Activated CD8-positive, alpha-beta memory T cell treated with anti-CD3 and anti-CD28 coated beads, Interleukin-2, amount 50 U/mL, for 48 hours (primary cell): ENCODE results near the gene FREM1.

ENCODE experiments used
- DNase-seq: peaks from one replicate; pipeline ENCODE4 v3.0.0-alpha.2; 2020

FREM1 gene

DNA sequence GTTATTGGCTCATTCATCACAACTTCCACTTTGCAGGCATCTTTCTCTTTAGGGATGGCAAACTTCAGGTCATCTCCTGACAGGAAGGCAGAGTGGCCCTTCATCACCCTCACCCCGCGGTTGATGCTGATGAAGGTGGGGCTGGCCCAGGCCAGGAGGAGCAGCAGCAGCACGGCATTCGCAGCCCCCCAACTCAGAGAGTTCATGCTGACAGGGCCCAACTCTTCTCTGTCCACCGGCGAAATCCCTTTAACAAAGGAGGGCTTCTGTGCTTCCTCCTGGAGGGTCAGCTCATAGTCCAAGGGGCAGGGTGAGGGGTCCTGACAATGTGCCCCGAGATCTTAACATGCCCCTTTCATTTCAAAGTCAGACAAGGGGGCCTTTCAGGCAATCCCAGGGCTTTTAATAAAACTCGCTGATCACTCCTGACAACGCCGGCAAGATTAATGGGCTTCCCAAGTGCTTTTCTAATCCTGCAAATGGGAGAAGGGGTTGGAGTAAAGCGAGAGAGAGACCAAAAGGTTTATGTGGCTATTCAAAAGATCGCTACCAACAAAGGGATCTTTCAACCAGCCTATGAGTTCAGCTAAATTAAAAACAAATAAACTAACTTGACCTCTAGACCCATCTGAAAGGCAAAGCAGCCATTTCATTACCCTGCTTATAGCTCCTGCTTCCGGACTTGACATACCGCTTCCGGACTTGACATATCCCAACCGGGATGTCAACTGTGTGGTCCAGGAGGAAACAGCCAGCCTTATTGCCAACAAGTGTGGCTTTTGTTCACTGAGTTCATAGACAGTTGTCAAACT lies 41.2 kb downstream of the FREM1 start:
- no peak for DNase-seq

DNA sequence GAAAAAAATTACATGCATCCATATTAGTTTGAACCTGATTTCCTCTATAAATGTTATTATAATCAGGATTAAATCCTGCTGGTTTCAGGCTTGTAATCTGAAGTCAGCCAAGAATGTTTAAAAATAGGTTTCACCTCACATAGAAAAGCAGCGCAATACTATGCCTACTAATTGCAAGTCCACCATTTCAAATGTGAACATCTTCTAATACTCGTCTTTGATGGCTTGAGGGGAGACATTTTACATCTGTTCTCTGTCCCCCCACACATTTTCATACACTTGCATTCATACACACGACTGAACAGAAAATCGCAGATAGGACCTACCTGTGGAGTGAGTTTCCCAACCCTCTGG lies 41.8 kb downstream of the FREM1 start:
- no peak for DNase-seq

DNA sequence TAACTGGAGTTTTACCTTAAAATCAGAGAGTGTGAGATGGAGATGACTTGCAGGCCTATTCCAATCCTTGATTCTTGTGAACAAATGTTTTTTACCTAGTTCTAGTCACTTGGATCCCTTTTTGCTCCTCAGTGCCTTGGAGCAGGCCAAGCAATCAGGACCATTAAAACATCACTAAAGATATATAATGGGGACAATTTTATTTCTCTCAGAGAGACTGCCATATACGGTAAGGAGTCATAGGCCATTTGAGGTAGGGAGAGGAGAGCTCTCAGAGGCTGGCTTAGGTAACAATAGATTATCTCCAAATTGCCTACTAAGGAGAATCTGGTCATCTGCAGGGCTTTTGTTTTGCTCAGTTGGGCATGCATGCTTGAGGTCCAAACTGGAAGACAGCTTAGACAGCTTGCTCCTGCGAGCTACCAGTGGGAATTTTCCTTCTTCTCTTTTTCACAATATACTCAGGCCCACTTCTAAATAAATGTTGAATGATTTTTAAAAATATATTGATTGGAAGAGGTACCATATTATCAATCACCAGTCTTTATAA lies 44.0 kb downstream of the FREM1 start:
- no peak for DNase-seq

DNA sequence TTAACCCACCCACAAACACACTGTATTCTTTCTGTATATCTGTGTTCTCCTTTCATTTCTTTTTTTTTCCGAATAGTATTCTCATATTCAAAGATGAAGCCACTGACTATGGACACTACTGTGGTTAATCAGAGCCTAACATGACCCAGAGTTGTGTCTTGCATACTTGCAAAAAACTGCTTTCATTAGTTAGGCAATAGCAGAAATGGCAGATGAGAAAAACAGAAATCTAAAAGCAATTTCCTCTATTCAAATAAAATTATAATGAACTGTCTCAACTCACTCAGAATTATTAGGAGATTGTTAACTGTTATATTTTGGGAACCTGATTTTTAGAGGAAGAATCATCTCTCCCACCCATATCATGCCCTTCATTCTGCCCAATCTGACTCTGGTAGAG lies 45.9 kb downstream of the FREM1 start:
- DNase-seq, result no peak

DNA sequence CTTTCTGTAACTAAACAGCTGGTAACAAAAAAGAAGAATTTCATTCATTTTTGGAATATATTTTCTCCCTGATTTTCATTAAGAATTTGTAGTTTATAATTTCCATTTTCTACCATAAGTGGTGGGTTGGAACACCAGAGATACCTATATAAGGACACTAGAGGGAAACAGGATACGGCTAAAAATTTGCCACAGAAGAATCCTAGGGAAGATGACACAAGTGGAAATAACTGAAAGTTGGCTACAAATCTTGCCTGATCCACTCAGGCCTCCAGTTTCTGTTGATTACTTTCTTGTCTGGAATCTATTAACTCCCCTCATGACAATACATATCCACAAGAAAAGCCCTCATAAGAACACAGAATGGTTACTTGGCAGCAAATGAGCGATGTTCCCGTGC lies 46.8 kb downstream of the FREM1 start:
- DNase-seq, result no peak

DNA sequence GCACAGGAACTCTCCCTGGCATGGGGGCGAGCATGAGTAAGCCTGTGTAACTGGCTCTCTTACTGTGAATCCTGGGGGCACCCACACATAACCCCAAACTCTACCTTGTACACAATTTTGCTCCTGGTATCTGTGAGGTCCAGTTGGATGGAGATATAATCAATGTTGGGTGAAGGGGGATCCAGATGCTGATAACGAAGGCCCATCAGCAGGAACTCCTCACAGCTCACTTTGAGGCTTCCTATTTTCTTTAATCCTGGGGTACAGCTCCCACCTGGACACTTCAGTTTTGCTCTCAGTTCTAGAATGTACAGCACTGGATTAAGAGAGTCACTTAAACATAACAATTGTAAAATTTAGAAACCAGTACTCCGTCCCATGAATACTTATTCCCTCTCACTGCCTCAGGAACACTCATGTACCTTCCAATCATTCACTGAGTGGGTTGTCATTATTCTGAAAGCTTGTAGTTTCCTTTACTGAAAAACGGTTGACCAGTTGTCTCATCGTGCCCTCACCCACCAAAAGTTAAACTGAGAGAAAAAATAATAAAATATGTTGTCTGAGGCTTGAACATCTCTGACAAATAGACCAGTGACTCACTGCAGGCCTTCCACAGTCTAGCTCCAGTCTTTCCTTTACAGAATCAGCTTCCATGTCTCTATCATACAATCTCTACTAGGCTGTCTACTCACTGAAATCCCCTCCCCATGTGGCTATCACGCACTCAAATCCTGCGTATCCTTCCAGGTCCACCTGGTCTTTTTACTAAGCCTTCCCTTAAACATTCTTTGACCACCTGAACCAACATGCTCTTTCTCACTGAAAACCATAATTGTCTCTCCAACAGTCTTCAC lies 52.6 kb downstream of the FREM1 start:
- no peak for DNase-seq

DNA sequence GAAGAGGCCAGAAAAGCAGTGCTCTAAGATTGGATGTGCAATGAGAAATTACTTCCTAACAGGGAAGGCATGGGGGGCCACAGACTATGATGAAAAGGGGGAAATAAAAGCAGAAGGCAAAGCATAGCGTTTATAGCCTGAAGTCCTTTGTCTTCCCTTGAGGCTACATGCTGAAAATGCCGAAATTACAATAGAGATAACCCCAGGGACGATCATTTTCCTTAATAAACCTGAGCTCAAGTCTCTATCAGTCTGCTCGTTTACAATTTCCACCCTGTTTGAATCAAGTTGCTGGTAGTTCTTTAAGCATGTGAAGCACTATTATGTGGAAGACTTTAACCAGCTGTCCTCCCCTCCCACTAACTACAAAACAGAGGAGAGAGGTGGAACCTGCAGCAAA lies 60.4 kb downstream of the FREM1 start:
- DNase-seq, result no peak

DNA sequence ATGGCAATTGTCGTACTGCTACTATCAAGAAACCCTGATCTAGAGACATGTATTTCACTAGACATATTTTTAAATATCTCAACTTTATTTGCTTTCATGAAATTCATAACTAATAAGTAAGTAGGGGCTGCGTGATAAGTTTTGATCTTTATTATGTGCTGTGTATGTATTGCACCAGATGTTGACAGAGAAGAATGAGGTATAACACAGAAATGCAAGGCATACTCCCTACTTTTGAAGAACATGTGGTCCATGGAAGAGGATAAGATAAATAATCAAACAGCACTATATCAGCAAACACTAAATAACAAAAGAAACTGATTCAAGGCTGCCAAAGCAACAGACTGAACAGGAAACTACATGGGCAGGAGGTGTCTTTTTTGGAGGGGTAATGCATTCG lies 60.9 kb downstream of the FREM1 start:
- DNase-seq, result no peak

DNA sequence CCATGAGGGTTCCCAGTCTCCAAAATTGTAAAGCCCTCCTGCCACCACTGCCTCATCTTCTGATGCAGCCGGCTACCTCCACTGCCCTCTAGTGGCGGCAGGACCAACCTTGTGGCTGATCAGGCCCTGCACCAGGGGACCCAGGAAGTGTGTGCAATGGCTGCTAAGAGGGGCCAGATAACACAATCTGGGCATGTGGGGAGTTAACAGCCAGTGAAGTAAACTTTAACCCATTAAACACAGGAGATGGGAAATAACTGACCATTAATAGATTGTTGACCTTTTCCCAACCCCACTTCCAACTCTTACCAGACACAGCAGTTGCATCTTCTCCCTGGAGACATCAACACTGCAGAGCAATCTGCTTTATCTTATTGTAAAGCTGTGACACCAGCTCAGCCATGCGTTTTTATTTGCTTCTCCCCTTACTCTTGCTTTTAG lies 63.3 kb downstream of the FREM1 start:
- peak; percentile 84 for DNase-seq

DNA sequence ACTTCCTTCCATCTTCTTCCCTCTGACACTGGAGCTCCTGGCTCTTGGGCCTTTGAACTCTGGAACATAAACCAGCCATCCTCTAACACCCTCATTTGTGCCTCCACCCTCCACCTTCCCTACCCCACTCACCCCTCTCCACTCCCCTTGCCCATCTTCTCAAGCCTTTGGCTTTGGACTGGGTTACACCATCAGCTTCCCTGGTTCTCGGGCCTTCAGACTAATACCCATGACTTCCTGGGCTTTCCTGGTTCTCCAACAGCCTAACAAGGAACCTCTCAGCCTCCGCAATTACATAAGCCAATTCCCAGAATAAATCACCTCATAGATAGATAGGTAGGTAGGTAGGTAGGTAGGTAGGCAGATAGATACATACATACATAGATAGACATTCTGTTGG lies 67.1 kb downstream of the FREM1 start:
- no peak for DNase-seq

DNA sequence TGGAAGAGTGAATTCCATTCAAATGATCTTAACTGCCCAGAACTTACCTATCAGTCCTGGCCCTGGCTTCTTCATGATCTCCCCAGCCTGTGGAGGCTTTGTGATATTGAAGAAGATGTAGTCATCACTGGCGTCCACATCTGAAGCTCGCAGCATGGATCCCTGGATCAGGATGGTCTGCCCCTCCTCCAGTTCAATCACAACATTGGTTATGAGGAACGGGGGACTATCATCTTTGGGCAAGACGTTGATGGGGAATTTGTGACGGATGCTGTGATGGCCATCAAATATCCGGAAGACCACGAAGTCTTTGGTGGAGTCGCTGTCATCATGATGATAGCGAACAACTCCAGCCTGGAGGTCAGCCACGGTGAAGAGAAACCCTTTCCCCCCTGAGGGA lies 68.0 kb downstream of the FREM1 start:
- DNase-seq, result no peak

DNA sequence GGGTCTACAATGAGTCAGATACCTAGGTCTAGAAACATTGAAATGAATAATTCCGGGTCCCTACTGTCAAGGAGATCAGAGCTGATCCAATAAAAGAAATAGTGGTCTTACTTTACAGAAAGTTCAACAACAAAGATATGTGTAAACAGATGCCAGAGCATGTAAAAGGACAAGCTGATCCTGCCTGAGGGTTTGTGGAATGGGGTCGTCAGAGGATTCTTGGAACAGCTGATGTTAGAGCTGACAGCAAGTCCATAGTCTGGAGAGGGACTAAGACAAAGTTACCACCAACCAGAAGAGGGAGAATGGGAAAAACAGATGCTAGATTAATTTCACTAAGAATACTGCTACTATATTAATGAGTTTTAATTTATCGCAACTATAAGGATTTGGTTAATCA lies 71.5 kb downstream of the FREM1 start:
- DNase-seq, result no peak

DNA sequence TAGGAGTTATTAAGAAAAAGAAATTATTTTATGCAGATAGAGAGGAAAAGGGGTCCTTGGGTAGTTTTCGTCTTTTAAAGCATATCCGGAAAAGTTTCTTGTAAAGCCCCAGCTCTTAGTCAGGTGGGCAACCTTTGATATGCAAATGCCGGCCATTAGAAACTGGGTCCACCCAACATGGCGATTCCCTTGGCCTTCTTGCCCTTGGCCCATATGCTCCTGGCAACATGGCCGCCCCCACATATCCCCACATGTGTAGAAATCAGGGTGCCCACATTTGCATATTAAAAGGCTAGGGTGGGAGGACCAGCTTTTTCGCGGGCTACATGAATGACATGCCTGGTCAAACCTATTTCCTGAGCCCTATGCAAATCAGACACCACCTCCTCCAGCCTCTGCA lies 73.3 kb downstream of the FREM1 start:
- no peak for DNase-seq

DNA sequence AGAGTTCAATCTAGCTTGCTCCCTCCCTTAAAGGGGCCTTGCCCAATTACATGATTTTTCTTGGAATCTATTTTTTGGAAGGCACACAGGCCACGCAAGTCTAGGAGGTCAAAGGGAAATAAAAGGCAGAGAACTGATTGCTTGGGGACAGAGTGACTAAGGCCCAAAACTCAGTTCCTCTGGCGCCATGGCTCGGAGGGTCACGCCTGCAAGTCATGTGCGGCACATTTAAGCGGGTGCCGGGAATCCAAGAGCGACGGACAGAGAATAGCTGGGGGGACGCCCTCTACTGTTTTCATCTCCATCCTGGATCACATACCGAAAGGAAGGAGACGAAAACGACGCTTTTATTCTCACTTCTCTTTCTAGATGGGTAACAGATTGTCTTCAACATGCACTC lies 78.6 kb downstream of the FREM1 start:
- no peak for DNase-seq

DNA sequence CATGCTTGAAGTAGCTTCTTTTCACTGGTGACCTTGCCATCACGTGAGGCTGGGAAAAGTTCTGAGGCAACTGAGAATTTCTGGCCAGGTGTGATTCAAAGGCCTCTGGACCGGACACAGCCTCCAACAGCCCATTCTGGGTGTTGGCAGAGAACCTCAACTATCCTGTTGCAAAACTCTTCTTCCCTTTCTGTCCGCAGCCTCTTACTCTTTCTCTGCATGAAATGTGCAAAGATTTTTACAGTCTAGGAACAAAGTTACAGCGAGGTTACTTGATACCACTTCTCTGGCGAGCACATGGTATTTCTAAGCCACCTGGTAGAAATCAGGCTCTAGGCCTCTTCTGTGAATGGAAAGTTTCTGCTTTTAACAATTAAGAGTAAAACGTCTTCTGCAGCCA lies 79.2 kb downstream of the FREM1 start:
- DNase-seq, result no peak

DNA sequence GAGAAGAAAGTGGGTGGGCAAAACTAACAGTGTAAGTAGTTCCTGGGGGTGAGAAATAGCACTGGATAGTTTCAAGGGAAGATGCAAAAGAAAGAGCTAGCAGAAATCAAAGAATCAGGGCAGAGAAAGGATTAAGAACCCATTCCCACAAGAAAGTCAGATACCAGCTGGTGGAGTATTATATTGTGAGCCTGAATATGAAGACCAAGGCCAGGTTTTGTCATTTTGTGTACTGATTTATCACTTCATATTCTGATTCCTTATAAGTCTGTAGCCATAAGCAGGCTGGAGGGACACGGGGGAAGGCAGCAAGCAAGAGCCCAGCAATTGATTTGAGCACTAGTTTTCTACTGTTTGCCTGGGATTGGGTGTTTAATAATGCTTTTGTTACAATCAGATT lies 80.2 kb downstream of the FREM1 start:
- DNase-seq, result no peak

DNA sequence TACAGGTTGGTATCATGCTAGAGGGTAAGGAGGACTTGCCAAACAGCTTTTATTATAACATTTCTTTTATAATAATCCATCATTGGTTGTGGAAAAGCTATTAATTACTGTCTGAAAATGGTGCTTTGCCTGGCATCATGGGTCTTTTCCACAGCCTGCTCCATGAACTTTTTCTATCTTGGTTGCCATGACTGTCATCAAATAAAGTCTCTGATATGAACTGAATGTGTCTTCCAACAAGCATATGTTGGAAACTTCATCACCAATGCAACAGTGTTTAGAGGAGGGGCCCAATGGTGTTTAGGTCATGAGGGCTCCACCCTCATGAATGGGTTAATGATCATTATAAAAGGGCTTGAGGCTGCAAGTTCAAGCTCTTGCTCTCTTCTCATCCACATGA lies 81.0 kb downstream of the FREM1 start:
- no peak for DNase-seq

DNA sequence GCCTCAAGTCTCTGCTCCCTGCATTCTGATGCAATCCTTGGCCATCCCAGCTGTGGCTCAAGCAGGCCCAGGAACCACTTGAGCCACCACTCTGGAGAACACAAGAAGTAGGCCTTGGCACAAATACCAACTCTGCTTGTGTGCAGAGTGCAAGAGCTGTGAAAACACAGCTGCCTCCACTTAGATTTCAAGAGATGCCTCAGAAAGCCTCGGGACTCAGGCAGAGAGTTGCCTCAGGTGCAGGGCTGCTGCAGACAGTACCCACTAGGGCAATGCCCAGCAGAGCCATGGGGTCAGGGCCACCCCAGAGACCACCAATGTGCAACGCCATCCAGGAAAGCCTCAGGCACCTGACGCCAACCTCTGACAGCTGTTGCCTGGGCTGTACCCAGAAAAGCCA lies 82.4 kb downstream of the FREM1 start:
- no peak for DNase-seq

DNA sequence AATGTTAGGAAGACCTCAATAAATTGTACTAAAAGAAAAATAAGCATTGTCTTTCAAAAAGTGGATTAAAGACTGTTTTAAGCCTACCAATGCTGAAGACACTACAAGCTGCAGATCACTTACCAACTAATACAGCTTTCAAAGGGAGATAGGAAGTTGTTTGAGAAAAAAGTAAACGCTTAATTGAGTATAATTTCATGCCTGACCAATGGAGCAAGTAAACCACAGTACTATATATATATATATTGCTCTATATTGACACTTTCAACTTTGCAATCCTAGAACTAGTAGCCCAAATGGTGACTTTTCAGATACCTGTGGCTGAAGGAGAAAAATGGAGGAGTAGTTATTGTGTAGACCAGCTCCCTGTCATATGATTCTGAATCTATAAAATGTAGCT lies 85.7 kb downstream of the FREM1 start:
- no peak for DNase-seq

DNA sequence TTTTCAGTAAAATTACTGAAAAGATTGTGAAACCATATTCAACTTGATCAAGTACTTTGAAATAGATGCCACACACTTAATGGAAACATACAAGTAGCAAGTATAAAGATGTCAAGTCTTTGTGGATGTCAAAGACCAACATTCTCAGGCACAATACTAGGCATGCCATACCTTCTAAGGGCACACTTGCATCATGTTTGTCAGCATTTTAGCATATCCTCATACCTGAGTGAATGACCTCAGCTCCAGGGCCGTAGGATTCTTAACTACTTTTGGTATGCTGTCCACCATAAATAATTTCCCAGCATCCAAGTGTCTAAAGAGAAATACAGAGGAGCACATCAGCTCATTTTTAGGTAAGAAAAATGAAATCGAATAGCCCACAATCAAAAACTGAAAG lies 86.4 kb downstream of the FREM1 start:
- DNase-seq, result no peak

DNA sequence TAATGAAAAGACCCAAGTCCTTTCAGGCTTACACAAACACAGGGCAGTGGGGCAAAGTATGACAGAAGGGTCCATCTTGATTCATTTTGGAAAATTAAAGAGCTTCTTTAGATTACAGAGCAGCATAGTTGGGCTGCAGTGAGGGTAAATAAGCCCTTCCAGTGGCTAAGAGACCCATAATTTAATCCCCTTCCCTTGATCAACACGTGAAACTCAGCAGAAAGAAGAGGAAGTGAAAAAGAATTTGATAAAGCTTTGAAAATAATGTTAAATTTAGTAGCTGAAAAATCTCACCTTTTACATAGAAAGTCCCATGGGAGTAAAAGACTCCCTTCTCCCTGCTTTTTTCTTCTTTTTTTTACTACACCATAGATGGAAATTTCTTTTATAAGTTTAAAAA lies 87.6 kb downstream of the FREM1 start:
- no peak for DNase-seq

DNA sequence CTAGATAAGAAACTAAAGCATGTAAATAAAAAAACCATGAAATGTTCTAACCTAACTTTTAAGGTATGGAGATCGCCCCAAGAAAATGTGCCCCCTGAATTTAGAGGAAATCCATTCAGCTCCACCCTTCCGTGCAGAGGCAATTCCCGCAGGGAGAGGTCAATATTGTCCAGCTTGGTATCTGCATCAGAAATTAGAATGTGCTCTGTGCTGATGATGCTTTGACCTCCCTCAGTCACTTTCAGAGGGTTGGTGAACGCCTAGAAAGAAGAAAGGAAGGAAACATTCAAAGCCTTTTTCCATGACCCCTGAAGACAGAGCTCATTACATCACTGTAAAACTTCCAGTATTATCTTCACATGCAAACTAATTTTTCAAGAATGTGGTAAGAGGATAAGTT lies 91.0 kb downstream of the FREM1 start:
- DNase-seq, result no peak

DNA sequence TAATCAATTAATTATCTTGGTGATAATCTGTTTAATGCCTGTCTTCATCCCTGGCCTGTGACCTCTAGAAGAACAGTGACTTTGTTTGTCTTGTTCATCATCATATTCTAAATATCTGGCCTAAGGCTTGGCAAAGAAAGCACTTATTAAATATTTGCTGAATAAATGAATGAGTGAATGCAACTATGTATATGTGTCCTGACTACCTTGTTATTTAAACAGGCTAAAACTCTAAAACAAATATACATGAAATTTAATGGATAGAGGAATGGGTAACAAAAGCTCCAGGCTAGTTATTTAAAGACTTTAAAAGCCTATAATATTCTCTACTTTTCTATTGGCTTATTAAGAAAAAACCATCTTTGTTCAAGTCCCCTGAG lies 96.0 kb downstream of the FREM1 start:
- no peak for DNase-seq
